GM18505 (cell line): Measurements from ENCODE around the gene ME3.
A peak's percentile ranks its signal among the peaks of the same experiment; 100 is the strongest.

ENCODE experiments used
- ATAC-seq: cut with Tn5 transposase; IDR thresholded peaks from one replicate; pipeline ENCODE4 v1.9.1; 2021; ENCODE audit not compliant: unreplicated experiment
- POLR2A ChIP-seq: IDR thresholded peaks from 4 replicates; pipeline ENCODE4 v1.6.1; 2011; ENCODE audit warnings: borderline replicate concordance; ENCODE audit not compliant: insufficient read depth, insufficient read length; ENCODE audit errors: extremely low read depth

ME3 gene

DNA sequence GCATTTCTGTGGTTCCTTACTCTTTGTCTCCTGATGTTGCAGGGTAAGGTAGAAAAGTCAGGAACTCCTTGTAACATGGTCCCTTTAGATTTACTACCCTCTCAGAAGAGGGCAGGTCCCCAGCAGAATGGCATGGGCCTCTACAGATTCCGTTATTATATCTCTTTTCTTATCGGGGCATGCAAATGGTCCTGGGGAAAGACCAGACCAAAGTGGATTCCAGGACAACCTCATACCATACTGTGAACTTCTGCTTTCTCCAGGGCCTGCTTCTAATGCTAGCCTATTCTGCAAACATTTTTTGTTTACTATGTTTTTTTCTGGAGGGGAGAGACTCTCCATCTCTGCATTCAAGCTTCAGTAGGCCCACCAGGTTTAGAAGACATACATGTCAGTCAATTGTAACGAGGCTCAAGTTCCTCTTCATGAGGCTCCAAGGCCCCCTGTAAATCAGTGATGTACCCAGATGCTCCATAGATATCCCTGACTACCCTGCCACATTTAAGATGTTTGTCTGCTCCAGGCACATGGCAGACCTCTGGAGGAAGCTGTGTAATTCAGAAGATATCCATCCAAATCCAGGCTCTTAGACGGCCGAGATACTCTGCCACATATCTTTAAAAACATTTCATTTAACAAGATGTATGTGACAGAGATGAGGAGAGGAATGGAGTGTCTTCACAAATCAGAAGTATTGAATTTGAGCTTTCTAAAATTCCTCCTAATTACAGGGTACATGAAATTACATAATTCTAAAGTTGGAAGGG, 8.5 kb upstream of the ME3 start:
- no peak for ATAC-seq
- no peak for TF ChIP-seq POLR2A

GRCh38 chr11:86678823-86679222, 6.4 kb upstream of the ME3 start:
- ATAC-seq, result no peak
- TF ChIP-seq POLR2A, result no peak

- ATAC-seq, result no peak
- TF ChIP-seq POLR2A, result no peak
Observed at GRCh38 chr11:86678296-86678695, 5.9 kb upstream of the ME3 start.

DNA sequence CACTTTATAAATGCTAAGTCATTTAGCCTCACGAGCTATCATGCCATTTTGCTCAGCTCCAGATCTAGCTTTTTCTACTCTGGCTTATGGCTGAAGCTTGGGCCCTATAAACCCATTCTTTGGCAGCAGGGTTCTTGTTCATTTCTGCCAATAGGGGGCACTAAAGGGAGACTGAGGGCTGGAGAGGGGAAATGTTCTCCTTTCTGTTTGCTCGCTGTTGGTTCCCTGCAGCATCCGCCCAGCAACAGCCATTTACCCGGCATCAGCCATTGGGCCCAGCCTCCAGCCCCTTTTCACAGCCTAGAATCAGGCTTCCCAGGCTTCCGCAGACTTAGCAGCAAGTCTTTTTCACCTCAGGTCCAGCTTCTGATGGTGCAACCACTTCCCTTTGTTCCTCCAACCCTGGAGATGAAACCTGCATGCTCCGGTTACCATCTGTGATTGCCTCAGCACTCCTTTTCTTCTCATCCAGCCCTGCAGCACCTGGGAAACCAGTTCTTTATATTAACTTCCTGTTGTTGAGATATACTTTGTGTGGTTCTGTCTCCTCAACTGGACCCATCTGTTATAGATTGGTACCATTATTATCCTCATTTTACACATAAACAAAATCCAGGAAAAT, 4.2 kb upstream of the ME3 start:
- TF ChIP-seq POLR2A, result no peak
- ATAC-seq, result no peak

DNA sequence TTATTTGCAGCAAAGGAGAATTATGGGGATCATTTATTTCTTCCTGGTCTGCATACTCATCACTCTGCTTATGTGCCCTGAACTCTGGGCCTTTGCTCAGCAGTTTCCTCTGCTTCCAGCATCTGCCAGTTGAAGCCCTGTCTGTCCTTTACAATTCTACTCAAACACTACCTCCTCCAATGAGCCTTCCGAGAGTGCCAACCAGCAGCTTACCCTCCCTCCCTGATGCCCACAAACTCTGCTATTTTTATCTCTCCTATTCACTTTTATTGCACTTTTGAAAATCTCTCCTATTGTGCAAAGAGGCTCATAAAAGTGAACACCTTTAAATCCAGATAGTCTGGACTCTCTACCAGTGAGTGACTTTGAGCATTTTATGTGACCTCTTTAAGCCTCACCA, 3.6 kb upstream of the ME3 start:
- no peak for TF ChIP-seq POLR2A
- no peak for ATAC-seq

DNA sequence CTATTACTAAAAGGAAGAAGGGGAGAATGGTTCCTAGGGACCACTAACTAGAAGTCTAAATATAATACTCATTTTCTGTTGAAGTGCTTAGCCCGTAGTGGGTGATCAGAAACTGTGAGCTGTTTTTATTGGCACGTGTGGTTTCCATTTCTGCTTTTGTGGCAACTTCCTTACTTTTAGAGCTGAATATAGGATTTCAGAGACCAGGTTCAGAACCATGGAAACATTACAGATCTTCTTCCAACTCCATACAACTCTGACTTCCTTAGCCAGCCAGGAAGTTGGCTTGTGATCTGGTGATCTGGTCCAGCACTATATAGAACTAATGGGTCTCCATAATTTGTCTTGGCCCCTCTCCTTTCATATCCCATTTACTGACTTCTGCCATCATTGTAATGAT, 2.6 kb upstream of the ME3 start:
- no peak for TF ChIP-seq POLR2A
- no peak for ATAC-seq

GRCh38 chr11:86673872-86674750, 1.7 kb upstream of the ME3 start:
- no peak for TF ChIP-seq POLR2A
- ATAC-seq, result no peak

DNA sequence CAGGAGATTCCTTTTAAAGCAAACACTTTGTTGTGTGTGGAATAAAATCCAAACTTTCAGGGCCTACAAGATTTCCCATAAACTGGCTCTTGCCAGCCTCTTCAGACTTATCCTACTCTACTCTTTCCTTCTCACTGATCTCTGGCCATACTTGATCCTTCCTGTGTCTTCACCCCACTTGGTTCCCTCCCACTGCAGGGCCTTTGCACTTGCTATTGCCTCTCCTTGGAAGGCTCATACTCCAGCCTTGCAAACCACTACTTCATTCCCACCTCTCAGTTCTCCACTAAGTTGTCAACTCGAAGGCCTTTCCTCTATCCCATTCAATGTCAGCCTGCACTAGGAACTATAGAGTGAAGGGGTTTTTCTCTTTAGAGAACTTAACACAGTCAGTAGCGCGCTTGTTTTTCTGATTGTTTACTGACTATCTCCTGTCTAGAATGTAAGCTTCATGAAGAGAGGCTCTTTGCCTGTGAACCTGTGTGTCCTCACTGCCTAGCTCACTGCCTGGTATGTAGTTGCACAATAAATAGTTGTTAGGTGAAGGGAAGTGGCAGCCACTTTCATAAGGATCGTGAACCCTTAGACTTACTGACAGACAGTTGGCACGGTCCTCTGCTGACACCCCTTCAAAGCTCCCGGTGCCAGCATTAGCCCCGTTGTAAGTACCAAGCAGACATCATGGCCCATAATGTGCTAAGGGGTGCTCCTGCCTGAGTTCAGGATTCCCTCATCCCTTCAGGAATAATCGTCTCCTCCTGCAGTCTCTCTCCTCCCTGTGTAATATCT, 833 bp upstream of the ME3 start:
- ATAC-seq, result no peak
- no peak for TF ChIP-seq POLR2A

GRCh38 chr11:86671531-86672006, 847 bp downstream of the ME3 start:
- ATAC-seq, result peak; percentile 27
- no peak for TF ChIP-seq POLR2A

GRCh38 chr11:86670911-86671310, 1.5 kb downstream of the ME3 start:
- TF ChIP-seq POLR2A, result no peak
- ATAC-seq, result no peak

GRCh38 chr11:86670181-86670580, 2.2 kb downstream of the ME3 start:
- no peak for TF ChIP-seq POLR2A
- ATAC-seq, result no peak

GRCh38 chr11:86669424-86669823, 3.0 kb downstream of the ME3 start:
- no peak for TF ChIP-seq POLR2A
- no peak for ATAC-seq

GRCh38 chr11:86668929-86669328, 3.5 kb downstream of the ME3 start:
- no peak for TF ChIP-seq POLR2A
- ATAC-seq, result no peak
